Measurements from ENCODE around the gene FMN2.

The FMN2 gene

DNA sequence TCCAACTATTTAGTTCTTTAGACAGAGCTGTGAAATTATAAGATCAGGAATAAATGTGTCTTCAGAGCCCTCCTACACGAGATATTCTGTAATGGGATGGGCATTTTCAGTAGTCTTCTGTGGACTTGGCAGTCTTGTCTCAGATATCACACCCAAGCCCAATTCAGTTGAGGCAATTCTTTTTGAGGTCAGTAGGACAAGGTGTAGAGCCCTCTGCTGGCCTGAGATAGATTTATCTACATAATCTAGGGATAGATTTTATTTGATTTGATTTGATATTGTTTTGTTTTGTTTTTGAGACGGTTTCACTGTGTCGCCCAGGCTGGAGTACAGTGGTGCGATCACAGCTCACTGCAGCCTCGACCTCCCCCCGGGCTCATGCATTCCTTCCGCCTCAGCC lies 77.5 kb downstream of the FMN2 start:
- Histone ChIP-seq H3K27ac (ENCODE audit: low read depth, low read length) (no peak overlapping the region), H3K79me2 (ENCODE audit: control insufficient read depth, low read length) (0 out of 2 replicates have a peak, but pooled peaks cover 2% of the 10 kb centered on the region)

DNA sequence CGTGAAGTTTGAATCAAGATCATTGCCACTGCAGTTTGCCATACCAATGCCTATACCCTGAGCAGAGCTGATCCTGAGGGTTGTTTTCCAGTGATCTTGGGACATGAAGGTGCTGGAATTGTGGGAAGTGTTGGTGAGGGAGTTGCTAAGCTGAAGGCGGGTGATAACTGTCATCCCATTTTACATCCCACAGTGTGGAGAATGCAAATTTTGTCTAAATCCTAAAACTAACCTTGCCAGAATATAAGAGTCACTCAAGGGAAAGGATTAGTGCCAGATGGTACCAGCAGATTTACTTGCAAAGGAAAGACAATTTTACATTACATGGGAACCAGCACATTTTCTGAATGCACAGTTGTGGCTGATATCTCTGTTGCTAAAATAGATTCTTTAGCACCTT lies 78.6 kb downstream of the FMN2 start:
- TF ChIP-seq EZH2phosphoT487 (IDR thresholded peaks at IDR 0.05; ENCODE audit: borderline replicate concordance, low read length), result no peak
- TF ChIP-seq, protein P1, sequence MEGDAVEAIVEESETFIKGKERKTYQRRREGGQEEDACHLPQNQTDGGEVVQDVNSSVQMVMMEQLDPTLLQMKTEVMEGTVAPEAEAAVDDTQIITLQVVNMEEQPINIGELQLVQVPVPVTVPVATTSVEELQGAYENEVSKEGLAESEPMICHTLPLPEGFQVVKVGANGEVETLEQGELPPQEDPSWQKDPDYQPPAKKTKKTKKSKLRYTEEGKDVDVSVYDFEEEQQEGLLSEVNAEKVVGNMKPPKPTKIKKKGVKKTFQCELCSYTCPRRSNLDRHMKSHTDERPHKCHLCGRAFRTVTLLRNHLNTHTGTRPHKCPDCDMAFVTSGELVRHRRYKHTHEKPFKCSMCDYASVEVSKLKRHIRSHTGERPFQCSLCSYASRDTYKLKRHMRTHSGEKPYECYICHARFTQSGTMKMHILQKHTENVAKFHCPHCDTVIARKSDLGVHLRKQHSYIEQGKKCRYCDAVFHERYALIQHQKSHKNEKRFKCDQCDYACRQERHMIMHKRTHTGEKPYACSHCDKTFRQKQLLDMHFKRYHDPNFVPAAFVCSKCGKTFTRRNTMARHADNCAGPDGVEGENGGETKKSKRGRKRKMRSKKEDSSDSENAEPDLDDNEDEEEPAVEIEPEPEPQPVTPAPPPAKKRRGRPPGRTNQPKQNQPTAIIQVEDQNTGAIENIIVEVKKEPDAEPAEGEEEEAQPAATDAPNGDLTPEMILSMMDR (IDR thresholded peaks at IDR 0.05; ENCODE audit: low read depth, low read length, poor library complexity, severe bottlenecking), result no peak
- Histone ChIP-seq H3K27ac (ENCODE audit: low read depth, low read length) (no peak overlapping the region), H4K20me1 (ENCODE audit: control insufficient read depth, insufficient read depth, low read depth, low read length) (no peaks in the 10 kb centered on the region), H3K4me3 (ENCODE audit: low read length) (no peak overlapping the region), H3K79me2 (ENCODE audit: control insufficient read depth, low read length) (0 out of 2 replicates have a peak, but pooled peaks cover 2% of the 10 kb centered on the region), H3K27me3 (ENCODE audit: control insufficient read depth, low read length) (no peaks in the 10 kb centered on the region), H3K36me3 (ENCODE audit: control insufficient read depth, low read length) (no peaks in the 10 kb centered on the region), H3F3A (ENCODE audit: control insufficient read depth, insufficient read depth) (no peaks in the 10 kb centered on the region), H3K4me1 (ENCODE audit: control insufficient read depth, low read length) (no peaks in the 10 kb centered on the region), H3K4me2 (ENCODE audit: low read length) (no peak overlapping the region), H3K9me3 (ENCODE audit: control insufficient read depth, insufficient read depth, low read length) (no peaks in the 10 kb centered on the region), H3K9me2 (replicated peaks; ENCODE audit: control insufficient read depth, low read length) (no peaks in the 10 kb centered on the region)

More for the DNA sequence above, 77.5 kb downstream of the FMN2 start:
- H3K9me2 ChIP-seq (replicated peaks; ENCODE audit: control insufficient read depth, low read length), result no peaks in the 10 kb centered on the region
- H3K4me3 ChIP-seq (ENCODE audit: low read length), result no peak overlapping the region
- no peaks in the 10 kb centered on the region for H4K20me1 ChIP-seq (ENCODE audit: control insufficient read depth, insufficient read depth, low read depth, low read length)
- no peak for TF ChIP-seq EZH2phosphoT487 (IDR thresholded peaks at IDR 0.05; ENCODE audit: borderline replicate concordance, low read length)
- TF ChIP-seq, protein P1 (IDR thresholded peaks at IDR 0.05; ENCODE audit: low read depth, low read length, poor library complexity, severe bottlenecking), result peak; percentile 51
- no peaks in the 10 kb centered on the region for H3K36me3 ChIP-seq (ENCODE audit: control insufficient read depth, low read length)
- H3K9me3 ChIP-seq (ENCODE audit: control insufficient read depth, insufficient read depth, low read length), result no peaks in the 10 kb centered on the region
- no peaks in the 10 kb centered on the region for H3K4me1 ChIP-seq (ENCODE audit: control insufficient read depth, low read length)
- 0 out of 2 replicates have a peak, but pooled peaks cover 2% of the 10 kb centered on the region for H3F3A ChIP-seq (ENCODE audit: control insufficient read depth, insufficient read depth)
- no peak overlapping the region for H3K4me2 ChIP-seq (ENCODE audit: low read length)
- H3K27me3 ChIP-seq (ENCODE audit: control insufficient read depth, low read length), result no peaks in the 10 kb centered on the region

DNA sequence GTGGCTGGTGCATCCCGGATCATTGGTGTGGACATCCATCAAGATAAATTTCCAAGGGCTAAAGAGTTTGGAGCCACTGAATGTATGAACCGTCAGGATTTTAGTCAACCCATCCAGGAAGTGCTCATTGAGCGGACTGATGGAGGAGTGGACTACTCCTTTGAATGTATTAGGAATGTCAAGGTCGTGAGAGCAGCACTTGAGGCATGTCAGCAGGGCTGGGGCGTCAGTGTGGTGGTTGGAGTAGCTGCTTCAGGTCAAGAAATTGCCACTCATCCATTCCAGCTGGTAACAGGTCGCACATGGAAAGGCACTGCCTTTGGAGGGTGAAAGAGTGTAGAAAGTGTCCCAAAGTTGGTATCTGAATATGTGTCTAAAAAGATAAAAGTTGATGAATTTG lies 79.1 kb downstream of the FMN2 start:
- Histone ChIP-seq H3K27me3 (ENCODE audit: control insufficient read depth, low read length) (no peaks in the 10 kb centered on the region), H4K20me1 (ENCODE audit: control insufficient read depth, insufficient read depth, low read depth, low read length) (no peaks in the 10 kb centered on the region), H3K9me2 (replicated peaks; ENCODE audit: control insufficient read depth, low read length) (no peaks in the 10 kb centered on the region), H3F3A (ENCODE audit: control insufficient read depth, insufficient read depth) (no peaks in the 10 kb centered on the region), H3K4me3 (ENCODE audit: low read length) (no peak overlapping the region), H3K4me2 (ENCODE audit: low read length) (no peak overlapping the region), H3K27ac (ENCODE audit: low read depth, low read length) (no peak overlapping the region), H3K4me1 (ENCODE audit: control insufficient read depth, low read length) (no peaks in the 10 kb centered on the region), H3K9me3 (ENCODE audit: control insufficient read depth, insufficient read depth, low read length) (no peaks in the 10 kb centered on the region), H3K79me2 (ENCODE audit: control insufficient read depth, low read length) (0 out of 2 replicates have a peak, but pooled peaks cover 2% of the 10 kb centered on the region), H3K36me3 (ENCODE audit: control insufficient read depth, low read length) (no peaks in the 10 kb centered on the region)
- no peak for TF ChIP-seq EZH2phosphoT487 (IDR thresholded peaks at IDR 0.05; ENCODE audit: borderline replicate concordance, low read length)
- TF ChIP-seq, protein P1 (IDR thresholded peaks at IDR 0.05; ENCODE audit: low read depth, low read length, poor library complexity, severe bottlenecking), result no peak

All from DOHH2 (cell line).